Neutrophil (primary cell): ENCODE data around the gene PIK3R2.

Source experiments
- H3K27ac ChIP-seq: fragments of 200-600 bp; sonication (generic); 2 replicates; pipeline ENCODE4 v1.5.1; 2016; ENCODE audit warnings: mild to moderate bottlenecking, moderate library complexity
- H3K27me3 ChIP-seq: fragments of 200-600 bp; sonication (generic); 2 replicates; pipeline ENCODE4 v1.6.0; 2016; ENCODE audit warnings: mild to moderate bottlenecking
- H3K36me3 ChIP-seq: fragments of 200-600 bp; sonication (generic); 2 replicates; pipeline ENCODE4 v1.5.1; 2017
- H3K4me1 ChIP-seq, 2 experiments: fragments of 200-600 bp in 1 of 2; sonication (generic) in 1 of 2; 1 replicate in 1 of 2; 2 replicates in 1 of 2; pipeline versions ENCODE4 v1.5.1 to v1.6.1; 2013 to 2016; ENCODE audit warnings: low read depth in 1 of 2, low read length in 1 of 2, mild to moderate bottlenecking in 1 of 2, moderate library complexity in 1 of 2; ENCODE audit not compliant: control insufficient read depth in 1 of 2, insufficient read depth in 1 of 2
- H3K4me3 ChIP-seq, 2 experiments: fragments of 200-600 bp in 1 of 2; sonication (generic) in 1 of 2; 1 replicate in 1 of 2; 2 replicates in 1 of 2; pipeline ENCODE4 v1.5.1; 2013 to 2016; ENCODE audit warnings: low read depth in 1 of 2, low read length in 1 of 2, mild to moderate bottlenecking in 1 of 2, moderate library complexity in 1 of 2
- H3K9me3 ChIP-seq: fragments of 200-600 bp; sonication (generic); 2 replicates; pipeline ENCODE4 v1.5.1; 2016
- CTCF ChIP-seq: fragments of 200-600 bp; sonication (generic); IDR thresholded peaks from 2 replicates; pipeline ENCODE4 v1.5.1; 2016; ENCODE audit warnings: antibody characterized with exemption

Gene PIK3R2

GRCh38 chr19:18117364-18117691 lies 35.6 kb upstream of the PIK3R2 start:
- Histone ChIP-seq H3K4me3 (peak overlapping the region; percentile 39 to 65), H3K9me3 (no peaks in the 10 kb centered on the region), H3K36me3 (peaks cover 84% of the 10 kb centered on the region), H3K27ac (peak overlapping the region; percentile 81), H3K4me1 (peaks cover 55 to 66% of the 10 kb centered on the region in 2 experiments), H3K27me3 (no peaks in the 10 kb centered on the region)
- TF ChIP-seq CTCF, result no peak

DNA sequence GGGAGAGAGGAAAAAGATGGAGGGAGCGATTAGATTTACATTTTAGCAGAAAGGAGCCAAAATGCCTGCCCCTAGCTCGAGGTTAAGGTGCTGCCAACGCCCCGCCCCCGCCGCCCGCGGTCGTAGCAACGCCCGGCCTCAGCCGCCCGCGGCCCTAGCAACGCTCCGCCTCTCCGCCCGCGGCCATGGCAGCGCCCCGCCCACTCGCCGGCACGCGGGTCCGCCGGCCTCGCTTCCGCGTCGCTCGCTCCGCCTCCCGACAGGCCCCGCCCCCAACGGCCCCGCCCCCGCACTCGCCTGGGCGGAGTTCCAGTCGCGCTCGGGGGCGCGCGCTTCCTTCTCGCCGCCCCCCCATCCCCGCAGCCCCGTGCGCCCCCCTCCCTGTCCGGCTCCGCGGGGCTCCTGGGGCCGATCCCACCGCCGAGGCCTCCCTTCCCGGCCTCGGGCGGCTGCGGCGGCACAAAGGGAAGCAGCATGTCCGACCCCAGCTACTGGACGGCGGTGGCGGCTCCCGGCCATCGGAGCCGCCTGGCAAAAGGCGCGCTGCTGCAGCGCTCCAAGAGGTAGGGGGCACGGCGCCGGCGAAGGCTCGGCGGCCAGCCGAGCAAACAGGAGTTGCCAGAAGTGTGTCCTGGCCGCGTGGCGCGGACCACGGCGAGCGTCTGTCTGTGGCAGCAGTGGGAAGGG lies 35.1 kb upstream of the PIK3R2 start:
- Histone ChIP-seq H3K4me3 (peak overlapping the region; percentile 47 to 65), H3K27ac (peak overlapping the region; percentile 81), H3K27me3 (no peaks in the 10 kb centered on the region)

DNA sequence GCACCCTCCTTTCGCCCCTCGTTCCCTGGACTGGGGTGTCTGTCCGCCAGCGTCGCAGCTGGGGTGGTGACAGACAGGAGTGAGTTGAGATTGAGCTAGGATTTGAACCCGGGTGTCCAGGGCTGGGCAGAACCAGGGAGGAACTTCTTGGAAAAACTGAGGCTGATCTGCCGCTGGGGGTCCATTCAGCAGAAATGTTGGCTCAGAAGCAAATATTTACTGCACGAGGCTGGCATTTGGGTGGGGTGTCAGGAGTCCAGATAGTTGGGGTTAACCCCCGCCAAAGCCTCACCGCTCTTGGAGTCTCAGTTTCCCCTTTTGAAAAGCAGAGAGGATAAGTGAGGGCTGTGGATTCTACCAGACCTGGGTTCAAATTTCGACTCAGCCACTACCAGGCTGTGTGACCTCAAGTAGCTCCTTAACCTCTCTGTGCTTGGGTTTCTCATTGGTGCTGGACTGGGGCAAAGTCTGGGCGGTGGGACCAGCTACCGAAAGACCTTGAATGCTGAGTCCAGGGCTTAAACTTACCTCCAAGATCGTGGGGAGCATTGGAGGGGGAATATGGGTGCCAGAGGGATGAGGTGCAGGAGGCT lies 34.4 kb upstream of the PIK3R2 start:
- TF ChIP-seq CTCF, result no peak
- no peaks in the 10 kb centered on the region for H3K27me3 ChIP-seq
- H3K27ac ChIP-seq, result peak overlapping the region; percentile 81
- H3K36me3 ChIP-seq, result peaks cover 84% of the 10 kb centered on the region
- H3K4me1 ChIP-seq, result peaks cover 56 to 60% of the 10 kb centered on the region in 2 experiments
- H3K4me3 ChIP-seq, result peak overlapping the region; percentile 47 to 65
- no peaks in the 10 kb centered on the region for H3K9me3 ChIP-seq

More for the DNA sequence above, 35.1 kb upstream of the PIK3R2 start:
- peaks cover 55 to 62% of the 10 kb centered on the region in 2 experiments for H3K4me1 ChIP-seq
- TF ChIP-seq CTCF, result peak; percentile 51
- no peaks in the 10 kb centered on the region for H3K9me3 ChIP-seq
- peaks cover 84% of the 10 kb centered on the region for H3K36me3 ChIP-seq

DNA sequence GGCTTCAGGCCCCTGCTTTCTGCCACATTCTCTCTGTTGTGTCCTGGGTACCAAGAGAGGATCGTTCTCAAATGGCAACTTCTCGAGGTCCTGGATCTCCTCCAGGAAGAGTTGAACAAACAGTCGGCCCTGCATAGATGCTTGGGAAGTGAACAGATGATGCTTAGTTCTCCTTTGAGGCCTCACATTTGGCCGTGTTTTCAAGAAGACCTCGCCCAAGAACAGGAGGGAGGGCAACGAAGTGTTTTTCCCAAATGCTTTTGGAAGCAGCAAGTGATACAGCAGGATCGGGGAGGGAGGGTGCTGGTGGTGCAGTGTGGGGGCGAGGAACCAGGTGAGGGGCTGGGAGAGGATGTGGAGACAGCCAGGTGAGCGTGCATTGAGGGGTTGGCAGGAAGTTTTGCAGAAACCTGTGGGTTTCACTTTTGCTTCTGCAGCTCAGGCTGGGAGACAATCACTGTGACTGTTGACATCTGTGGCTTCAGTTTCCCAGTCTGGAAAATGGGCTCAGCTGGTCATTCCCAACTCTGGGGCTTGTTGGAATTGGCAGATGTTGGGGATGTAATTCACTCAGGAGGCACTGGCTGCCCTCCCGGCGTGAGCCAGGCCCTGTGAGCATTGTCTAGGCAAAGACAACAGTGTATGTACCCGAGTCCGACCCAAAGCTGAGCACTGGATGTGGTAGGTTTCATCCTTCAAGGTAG lies 33.8 kb upstream of the PIK3R2 start:
- Histone ChIP-seq H3K27me3 (no peaks in the 10 kb centered on the region), H3K36me3 (peaks cover 84% of the 10 kb centered on the region), H3K4me3 (peak overlapping the region; percentile 1 to 14), H3K4me1 (peaks cover 51 to 56% of the 10 kb centered on the region in 2 experiments), H3K9me3 (peaks cover 5% of the 10 kb centered on the region), H3K27ac (peak overlapping the region; percentile 81)
- TF ChIP-seq CTCF, result no peak

GRCh38 chr19:18119717-18120105 lies 33.3 kb upstream of the PIK3R2 start:
- TF ChIP-seq CTCF, result no peak
- H3K27me3 ChIP-seq, result no peaks in the 10 kb centered on the region
- no peak overlapping the region for H3K4me3 ChIP-seq
- H3K36me3 ChIP-seq, result peaks cover 84% of the 10 kb centered on the region
- H3K4me1 ChIP-seq, result peaks cover 51% of the 10 kb centered on the region in 2 experiments
- peak overlapping the region; percentile 81 for H3K27ac ChIP-seq
- peaks cover 5% of the 10 kb centered on the region for H3K9me3 ChIP-seq
